IMR-90 (cell line): Measurements from ENCODE around the gene PDZD8.

ENCODE experiments used
- CEBPB ChIP-seq: IDR thresholded peaks from 2 replicates; pipeline ENCODE4 v1.6.1; 2012; ENCODE audit warnings: low read depth, low read length, improper control_type of control experiment
- CHD1 ChIP-seq: IDR thresholded peaks from 2 replicates; pipeline ENCODE4 v1.6.1; 2012; ENCODE audit warnings: low read depth, low read length, improper control_type of control experiment
- FOS ChIP-seq: fragments of 150-350 bp; IDR thresholded peaks from 2 replicates; pipeline ENCODE4 v1.6.1; 2016; ENCODE audit warnings: low read depth, low read length
- MAFK ChIP-seq: IDR thresholded peaks from 2 replicates; pipeline ENCODE4 v1.6.1; 2012; ENCODE audit warnings: low read depth, low read length, improper control_type of control experiment
- MAZ ChIP-seq: IDR thresholded peaks from 2 replicates; pipeline ENCODE4 v1.6.1; 2012; ENCODE audit warnings: low read depth, mild to moderate bottlenecking, low read length, improper control_type of control experiment, moderate library complexity, borderline replicate concordance
- MXI1 ChIP-seq: IDR thresholded peaks from 2 replicates; pipeline ENCODE4 v1.6.1; 2012; ENCODE audit warnings: low read depth, mild to moderate bottlenecking, low read length, moderate library complexity, borderline replicate concordance
- POLR2A ChIP-seq: IDR thresholded peaks from 2 replicates; pipeline ENCODE4 v1.6.1; 2012; ENCODE audit warnings: mild to moderate bottlenecking, low read depth, low read length
- RAD21 ChIP-seq: IDR thresholded peaks from 2 replicates; pipeline ENCODE4 v1.6.1; 2012; ENCODE audit warnings: low read length, improper control_type of control experiment
- RCOR1 ChIP-seq: IDR thresholded peaks from 2 replicates; pipeline ENCODE4 v1.6.1; 2012; ENCODE audit warnings: mild to moderate bottlenecking, low read length, improper control_type of control experiment; ENCODE audit not compliant: insufficient replicate concordance
- RFX5 ChIP-seq: IDR thresholded peaks from 2 replicates; pipeline ENCODE4 v1.8.0; 2012; ENCODE audit warnings: low read depth, mild to moderate bottlenecking, low read length, moderate library complexity
- SMC3 ChIP-seq: fragments of 150-350 bp; IDR thresholded peaks from 2 replicates; pipeline ENCODE4 v1.6.1; 2016; ENCODE audit warnings: low read depth, mild to moderate bottlenecking, antibody characterized with exemption, low read length, moderate library complexity
- TF ChIP-seq, protein P1 (sequence below): fragments of 150-350 bp; IDR thresholded peaks from 2 replicates; pipeline ENCODE4 v1.6.1; 2017; ENCODE audit warnings: mild to moderate bottlenecking, antibody characterized with exemption, low read length, low read depth
- TF ChIP-seq, protein P2 (sequence below): conservative IDR thresholded peaks from 2 replicates; pipeline ENCODE4 v1.5.1; 2012; ENCODE audit warnings: mild to moderate bottlenecking, low read depth, low read length, improper control_type of control experiment

DNA sequence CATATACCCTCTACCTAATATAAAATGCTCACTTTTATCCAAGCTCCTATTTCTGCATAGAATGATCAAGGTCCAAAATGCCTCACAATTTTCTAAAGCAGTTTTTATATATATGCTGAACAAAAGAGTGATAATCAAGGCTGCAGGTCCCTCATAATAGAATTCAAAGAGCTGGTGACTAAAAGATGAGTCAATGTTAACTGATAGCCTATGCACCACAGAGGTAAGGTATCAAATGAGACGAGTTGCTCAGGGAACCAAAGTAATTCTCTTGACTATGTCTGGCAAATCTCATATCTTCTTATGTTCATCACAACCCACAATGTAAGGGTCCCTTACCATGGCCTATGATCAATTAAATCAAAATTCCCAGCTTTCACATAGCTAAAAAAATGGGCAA lies 15.2 kb downstream of the PDZD8 start:
- TF ChIP-seq POLR2A (no peak), RAD21 (no peak), SMC3 (no peak), RCOR1 (no peak), MAFK (no peak), MXI1 (no peak), RFX5 (no peak), FOS (no peak), CEBPB (no peak), MAZ (no peak), CHD1 (no peak)
- TF ChIP-seq, protein P1, sequence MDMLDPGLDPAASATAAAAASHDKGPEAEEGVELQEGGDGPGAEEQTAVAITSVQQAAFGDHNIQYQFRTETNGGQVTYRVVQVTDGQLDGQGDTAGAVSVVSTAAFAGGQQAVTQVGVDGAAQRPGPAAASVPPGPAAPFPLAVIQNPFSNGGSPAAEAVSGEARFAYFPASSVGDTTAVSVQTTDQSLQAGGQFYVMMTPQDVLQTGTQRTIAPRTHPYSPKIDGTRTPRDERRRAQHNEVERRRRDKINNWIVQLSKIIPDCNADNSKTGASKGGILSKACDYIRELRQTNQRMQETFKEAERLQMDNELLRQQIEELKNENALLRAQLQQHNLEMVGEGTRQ = no peak
- TF ChIP-seq, protein P2, sequence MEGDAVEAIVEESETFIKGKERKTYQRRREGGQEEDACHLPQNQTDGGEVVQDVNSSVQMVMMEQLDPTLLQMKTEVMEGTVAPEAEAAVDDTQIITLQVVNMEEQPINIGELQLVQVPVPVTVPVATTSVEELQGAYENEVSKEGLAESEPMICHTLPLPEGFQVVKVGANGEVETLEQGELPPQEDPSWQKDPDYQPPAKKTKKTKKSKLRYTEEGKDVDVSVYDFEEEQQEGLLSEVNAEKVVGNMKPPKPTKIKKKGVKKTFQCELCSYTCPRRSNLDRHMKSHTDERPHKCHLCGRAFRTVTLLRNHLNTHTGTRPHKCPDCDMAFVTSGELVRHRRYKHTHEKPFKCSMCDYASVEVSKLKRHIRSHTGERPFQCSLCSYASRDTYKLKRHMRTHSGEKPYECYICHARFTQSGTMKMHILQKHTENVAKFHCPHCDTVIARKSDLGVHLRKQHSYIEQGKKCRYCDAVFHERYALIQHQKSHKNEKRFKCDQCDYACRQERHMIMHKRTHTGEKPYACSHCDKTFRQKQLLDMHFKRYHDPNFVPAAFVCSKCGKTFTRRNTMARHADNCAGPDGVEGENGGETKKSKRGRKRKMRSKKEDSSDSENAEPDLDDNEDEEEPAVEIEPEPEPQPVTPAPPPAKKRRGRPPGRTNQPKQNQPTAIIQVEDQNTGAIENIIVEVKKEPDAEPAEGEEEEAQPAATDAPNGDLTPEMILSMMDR = no peak
